ENCODE results near the gene ITGB1BP1.

Gene ITGB1BP1

GRCh38 chr2:9382604-9383235, 40.6 kb downstream of the ITGB1BP1 start:
- H3K4me1 Mint-ChIP-seq (ENCODE audit: low read depth): peaks cover 6% of the 10 kb centered on the region
- no peak overlapping the region for H3K4me3 Mint-ChIP-seq
- no peak for DNase-seq
- H3K27ac Mint-ChIP-seq: no peak overlapping the region
- no peaks in the 10 kb centered on the region for H3K9me3 Mint-ChIP-seq
- no peaks in the 10 kb centered on the region for H3K36me3 Mint-ChIP-seq (ENCODE audit: low read depth)
- H3K27me3 Mint-ChIP-seq: no peaks in the 10 kb centered on the region

GRCh38 chr2:9380702-9381628, 42.4 kb downstream of the ITGB1BP1 start:
- no peak for DNase-seq
- H3K27ac Mint-ChIP-seq: no peak overlapping the region
- peaks cover 1% of the 10 kb centered on the region for H3K4me1 Mint-ChIP-seq (ENCODE audit: low read depth)
- no peaks in the 10 kb centered on the region for H3K9me3 Mint-ChIP-seq
- H3K36me3 Mint-ChIP-seq (ENCODE audit: low read depth): no peaks in the 10 kb centered on the region
- H3K27me3 Mint-ChIP-seq: peaks cover 4% of the 10 kb centered on the region
- H3K4me3 Mint-ChIP-seq: no peak overlapping the region

GRCh38 chr2:9379391-9379755, 44.0 kb downstream of the ITGB1BP1 start:
- no peak overlapping the region for H3K27ac Mint-ChIP-seq
- no peaks in the 10 kb centered on the region for H3K9me3 Mint-ChIP-seq
- no peaks in the 10 kb centered on the region for H3K36me3 Mint-ChIP-seq (ENCODE audit: low read depth)
- H3K27me3 Mint-ChIP-seq: peaks cover 4% of the 10 kb centered on the region
- no peak overlapping the region for H3K4me3 Mint-ChIP-seq
- no peak for DNase-seq
- H3K4me1 Mint-ChIP-seq (ENCODE audit: low read depth): peaks cover 1% of the 10 kb centered on the region

GRCh38 chr2:9378433-9379390, 44.6 kb downstream of the ITGB1BP1 start:
- Mint-ChIP-seq H3K4me1 (ENCODE audit: low read depth) (peaks cover 1% of the 10 kb centered on the region), H3K27ac (no peak overlapping the region), H3K4me3 (no peak overlapping the region), H3K27me3 (peaks cover 4% of the 10 kb centered on the region), H3K9me3 (no peaks in the 10 kb centered on the region), H3K36me3 (ENCODE audit: low read depth) (no peaks in the 10 kb centered on the region)
- no peak for DNase-seq

- Mint-ChIP-seq H3K9me3 (no peaks in the 10 kb centered on the region), H3K36me3 (ENCODE audit: low read depth) (no peaks in the 10 kb centered on the region), H3K4me3 (no peak overlapping the region), H3K4me1 (ENCODE audit: low read depth) (peaks cover 1% of the 10 kb centered on the region), H3K27me3 (peaks cover 4% of the 10 kb centered on the region), H3K27ac (no peak overlapping the region)
- DNase-seq: no peak
Observed at GRCh38 chr2:9377461-9378097, 45.7 kb downstream of the ITGB1BP1 start.

GRCh38 chr2:9375857-9376428, 47.4 kb downstream of the ITGB1BP1 start:
- Mint-ChIP-seq H3K27ac (no peak overlapping the region), H3K4me1 (ENCODE audit: low read depth) (peaks cover 16% of the 10 kb centered on the region), H3K9me3 (no peaks in the 10 kb centered on the region), H3K27me3 (peaks cover 4% of the 10 kb centered on the region), H3K4me3 (no peak overlapping the region), H3K36me3 (ENCODE audit: low read depth) (no peaks in the 10 kb centered on the region)
- no peak for DNase-seq

- H3K4me3 Mint-ChIP-seq: no peak overlapping the region
- H3K9me3 Mint-ChIP-seq: no peaks in the 10 kb centered on the region
- H3K27ac Mint-ChIP-seq: no peak overlapping the region
- peaks cover 28% of the 10 kb centered on the region for H3K4me1 Mint-ChIP-seq (ENCODE audit: low read depth)
- no peak for DNase-seq
- H3K27me3 Mint-ChIP-seq: peaks cover 13% of the 10 kb centered on the region
- H3K36me3 Mint-ChIP-seq (ENCODE audit: low read depth): no peaks in the 10 kb centered on the region
Observed at GRCh38 chr2:9374071-9374730, 49.1 kb downstream of the ITGB1BP1 start.

GRCh38 chr2:9373476-9373875, 49.9 kb downstream of the ITGB1BP1 start:
- Mint-ChIP-seq H3K4me3 (no peak overlapping the region), H3K27me3 (peaks cover 13% of the 10 kb centered on the region), H3K27ac (no peak overlapping the region), H3K9me3 (no peaks in the 10 kb centered on the region), H3K36me3 (ENCODE audit: low read depth) (no peaks in the 10 kb centered on the region), H3K4me1 (ENCODE audit: low read depth) (peaks cover 28% of the 10 kb centered on the region)
- DNase-seq: no peak

GRCh38 chr2:9373047-9373446, 50.3 kb downstream of the ITGB1BP1 start:
- Mint-ChIP-seq H3K4me3 (no peak overlapping the region), H3K4me1 (ENCODE audit: low read depth) (peaks cover 28% of the 10 kb centered on the region), H3K36me3 (ENCODE audit: low read depth) (no peaks in the 10 kb centered on the region), H3K27me3 (peaks cover 13% of the 10 kb centered on the region), H3K9me3 (no peaks in the 10 kb centered on the region), H3K27ac (no peak overlapping the region)
- DNase-seq: no peak

GRCh38 chr2:9370746-9371145, 52.6 kb downstream of the ITGB1BP1 start:
- Mint-ChIP-seq H3K4me1 (ENCODE audit: low read depth) (peaks cover 27% of the 10 kb centered on the region), H3K36me3 (ENCODE audit: low read depth) (no peaks in the 10 kb centered on the region), H3K9me3 (no peaks in the 10 kb centered on the region), H3K27ac (peak overlapping the region; percentile 91), H3K27me3 (peaks cover 9% of the 10 kb centered on the region), H3K4me3 (peak overlapping the region; percentile 5)
- no peak for DNase-seq

- Mint-ChIP-seq H3K27me3 (peaks cover 9% of the 10 kb centered on the region), H3K36me3 (ENCODE audit: low read depth) (no peaks in the 10 kb centered on the region), H3K27ac (no peak overlapping the region), H3K4me1 (ENCODE audit: low read depth) (peaks cover 13% of the 10 kb centered on the region), H3K9me3 (no peaks in the 10 kb centered on the region), H3K4me3 (no peak overlapping the region)
- no peak for DNase-seq
Observed at GRCh38 chr2:9366026-9366425, 57.3 kb downstream of the ITGB1BP1 start.

GRCh38 chr2:9365498-9366019, 57.8 kb downstream of the ITGB1BP1 start:
- H3K36me3 Mint-ChIP-seq (ENCODE audit: low read depth): no peaks in the 10 kb centered on the region
- no peak overlapping the region for H3K27ac Mint-ChIP-seq
- H3K9me3 Mint-ChIP-seq: no peaks in the 10 kb centered on the region
- H3K27me3 Mint-ChIP-seq: peaks cover 6% of the 10 kb centered on the region
- peaks cover 9% of the 10 kb centered on the region for H3K4me1 Mint-ChIP-seq (ENCODE audit: low read depth)
- DNase-seq: no peak
- no peak overlapping the region for H3K4me3 Mint-ChIP-seq

- no peak for DNase-seq
- H3K4me1 Mint-ChIP-seq (ENCODE audit: low read depth): peaks cover 3% of the 10 kb centered on the region
- peaks cover 6% of the 10 kb centered on the region for H3K27me3 Mint-ChIP-seq
- no peak overlapping the region for H3K4me3 Mint-ChIP-seq
- H3K27ac Mint-ChIP-seq: no peak overlapping the region
- no peaks in the 10 kb centered on the region for H3K36me3 Mint-ChIP-seq (ENCODE audit: low read depth)
- no peaks in the 10 kb centered on the region for H3K9me3 Mint-ChIP-seq
Observed at GRCh38 chr2:9364791-9365497, 58.4 kb downstream of the ITGB1BP1 start.

Data from activated T-cell treated with anti-CD3 and anti-CD28 coated beads, Interleukin-2, amount 50 U/mL, for 24 hours (primary cell).